ENCODE data around the gene LRG1. TPM values are rescaled to one million over a fixed set of nuclear protein-coding genes. Genes with fewer than 3 reads are reported as not detected.

LRG1 gene
- total and polyA plus RNA-seq, 4 donors = 14.4 to 56.7 (median 15.6) TPM

- ATAC-seq (ENCODE audit: insufficient read depth, low FRiP score) (no peak), DNase-seq (no peak)
- Histone ChIP-seq H3K9me3 (ENCODE audit: control insufficient read depth in 4 of 4, insufficient read depth in 3 of 4, low read length in 3 of 4) (peaks cover 0 to 7% (median 0%) of the 10 kb centered on the region in 4 donors), H3K27ac (ENCODE audit: low read depth in 1 of 2, low read length in 1 of 2) (no peak overlapping the region), H3K27me3 (ENCODE audit: control insufficient read depth in 3 of 3, insufficient read depth in 3 of 3, low read length in 2 of 3) (peaks cover 13 to 21% (median 20%) of the 10 kb centered on the region in 3 donors), H3K4me3 (no peak overlapping the region), H3K4me1 (ENCODE audit: control insufficient read depth in 5 of 5, insufficient read depth in 5 of 5, low read length in 5 of 5) (peaks cover 0 to 8% (median 5%) of the 10 kb centered on the region in 5 donors), H3K9ac (ENCODE audit: insufficient read depth in 1 of 2, low read length in 2 of 2) (no peak overlapping the region), H3K36me3 (ENCODE audit: control insufficient read depth in 4 of 4, insufficient read depth in 4 of 4, low read length in 4 of 4) (no peaks in the 10 kb centered on the region)
- WGBS, 2 donors = 73 to 77% methylated on average over 6 of the region's 6 CpGs
- TF ChIP-seq CTCF (IDR thresholded peaks at IDR 0.05; ENCODE audit: control extremely low read depth, extremely low read depth) = no peak
Observed at GRCh38 chr19:4586691-4587090, 46.9 kb upstream of the LRG1 start.

GRCh38 chr19:4586245-4586644 lies 46.4 kb upstream of the LRG1 start:
- Histone ChIP-seq H3K4me3 (no peak overlapping the region), H3K27ac (ENCODE audit: low read depth in 1 of 2, low read length in 1 of 2) (no peak overlapping the region), H3K9me3 (ENCODE audit: control insufficient read depth in 4 of 4, insufficient read depth in 3 of 4, low read length in 3 of 4) (peaks cover 0 to 7% (median 0%) of the 10 kb centered on the region in 4 donors), H3K9ac (ENCODE audit: insufficient read depth in 1 of 2, low read length in 2 of 2) (no peak overlapping the region), H3K4me1 (ENCODE audit: control insufficient read depth in 5 of 5, insufficient read depth in 5 of 5, low read length in 5 of 5) (peaks cover 0 to 8% (median 5%) of the 10 kb centered on the region in 5 donors), H3K27me3 (ENCODE audit: control insufficient read depth in 3 of 3, insufficient read depth in 3 of 3, low read length in 2 of 3) (peaks cover 13 to 21% (median 20%) of the 10 kb centered on the region in 3 donors), H3K36me3 (ENCODE audit: control insufficient read depth in 4 of 4, insufficient read depth in 4 of 4, low read length in 4 of 4) (no peaks in the 10 kb centered on the region)
- ATAC-seq (ENCODE audit: insufficient read depth, low FRiP score) = no peak
- no peak for TF ChIP-seq CTCF (IDR thresholded peaks at IDR 0.05; ENCODE audit: control extremely low read depth, extremely low read depth)
- no peak for DNase-seq
- WGBS, 2 donors = 78 to 79% methylated on average over 6 of the region's 6 CpGs

GRCh38 chr19:4585556-4585955 lies 45.7 kb upstream of the LRG1 start:
- peaks cover 13 to 20% (median 19%) of the 10 kb centered on the region in 3 donors for H3K27me3 ChIP-seq (ENCODE audit: control insufficient read depth in 3 of 3, insufficient read depth in 3 of 3, low read length in 2 of 3)

More at GRCh38 chr19:4585556-4585955, 45.7 kb upstream of the LRG1 start:
- 78 to 86% methylated on average over 1 of the region's 1 CpG for WGBS, 2 donors
- peaks cover 0 to 8% (median 5%) of the 10 kb centered on the region in 5 donors for H3K4me1 ChIP-seq (ENCODE audit: control insufficient read depth in 5 of 5, insufficient read depth in 5 of 5, low read length in 5 of 5)
- H3K36me3 ChIP-seq (ENCODE audit: control insufficient read depth in 4 of 4, insufficient read depth in 4 of 4, low read length in 4 of 4) = no peaks in the 10 kb centered on the region
- H3K9me3 ChIP-seq (ENCODE audit: control insufficient read depth in 4 of 4, insufficient read depth in 3 of 4, low read length in 3 of 4) = peaks cover 0 to 7% (median 0%) of the 10 kb centered on the region in 4 donors
- H3K27ac ChIP-seq (ENCODE audit: low read depth in 1 of 2, low read length in 1 of 2) = no peak overlapping the region
- no peak overlapping the region for H3K9ac ChIP-seq (ENCODE audit: insufficient read depth in 1 of 2, low read length in 2 of 2)
- H3K4me3 ChIP-seq = no peak overlapping the region
- DNase-seq (no peak), ATAC-seq (ENCODE audit: insufficient read depth, low FRiP score) (no peak)
- no peak for TF ChIP-seq CTCF (IDR thresholded peaks at IDR 0.05; ENCODE audit: control extremely low read depth, extremely low read depth)

All from lung (tissue), 12 donors.